Lower lobe of right lung (tissue), 2 donors: ENCODE results near the gene TMEM144. TPM values are rescaled to one million over a fixed set of nuclear protein-coding genes. Genes with fewer than 3 reads are reported as not detected.

Experiments used
- ATAC-seq, 2 donors: fragments of 200-7000 bp; cut with Tn5 transposase; one replicate each; pipeline ENCODE4 v1.9.1; 2020 to 2022; ENCODE audit warnings: mild to moderate bottlenecking in 2 of 2, moderate library complexity in 2 of 2
- DNase-seq: peaks from one replicate; pipeline ENCODE4 v3.0.0-alpha.2; 2020
- H3K27ac ChIP-seq: fragments of 200-600 bp; one replicate; pipeline ENCODE4 v1.8.0; 2022
- H3K27me3 ChIP-seq: fragments of 200-600 bp; one replicate; pipeline ENCODE4 v1.8.0; 2022; ENCODE audit warnings: low read depth
- H3K36me3 ChIP-seq: fragments of 200-600 bp; one replicate; pipeline ENCODE4 v1.8.0; 2022; ENCODE audit warnings: mild to moderate bottlenecking
- H3K4me1 ChIP-seq: fragments of 200-600 bp; one replicate; pipeline ENCODE4 v1.8.0; 2022
- H3K4me3 ChIP-seq: fragments of 200-600 bp; one replicate; pipeline ENCODE4 v1.8.0; 2022; ENCODE audit warnings: mild to moderate bottlenecking
- H3K9me3 ChIP-seq: fragments of 200-600 bp; one replicate; pipeline ENCODE4 v1.8.0; 2022
- intact Hi-C: fragments of 100-400 bp; cut with DNase I; formaldehyde crosslinking; loops from one replicate; pipeline ENCODE4 v1.11.0; 2022
- total RNA-seq: library from RNA; stranded (reverse); fragmentation: NEBNext Ultra II Directional; extraction: Animal tissue kit (Norgen Biotek cat#: 25700); gene quantifications from one replicate; pipeline ENCODE4 v1.2.1, GENCODE V29; 2021
- TF ChIP-seq, protein P1 (sequence below): fragments of 200-600 bp; IDR thresholded peaks from one replicate; pipeline ENCODE4 v1.8.0; 2022; ENCODE audit warnings: antibody characterized with exemption, mild to moderate bottlenecking
- donor health status: DM: no; HTN: yes; CAD: no; lungs with severe emphysema.

The TMEM144 gene
- total RNA-seq, 1 donor from 2014 or later = 13.1 TPM

DNA sequence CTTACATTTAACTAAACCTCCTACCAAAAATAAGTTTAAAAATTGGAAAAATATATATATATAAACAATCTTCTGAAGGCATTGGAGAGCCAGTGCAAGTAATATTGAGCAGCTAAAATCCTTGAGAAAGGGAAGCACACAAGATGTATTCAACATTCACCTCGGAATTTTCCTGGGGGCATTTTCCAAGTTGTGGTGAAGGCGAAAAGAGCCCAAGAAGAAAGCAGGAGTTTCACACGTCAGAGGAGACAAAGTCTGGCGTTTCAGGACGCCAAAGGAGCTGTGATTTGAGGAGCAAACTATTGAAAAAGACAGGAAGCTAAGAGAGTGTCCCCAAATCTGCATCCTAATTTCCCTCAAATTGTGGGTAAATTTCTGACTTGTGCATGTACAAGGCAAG lies 28.4 kb upstream of the TMEM144 start:
- DNase-seq (no peak), ATAC-seq (no peak)
- H3K36me3 ChIP-seq = no peaks in the 10 kb centered on the region
- no peaks in the 10 kb centered on the region for H3K27me3 ChIP-seq
- H3K9me3 ChIP-seq = no peaks in the 10 kb centered on the region
- intact Hi-C loops = no loop called here
- no peak overlapping the region for H3K4me3 ChIP-seq
- H3K27ac ChIP-seq = no peak overlapping the region
- no peaks in the 10 kb centered on the region for H3K4me1 ChIP-seq
- TF ChIP-seq, protein P1, sequence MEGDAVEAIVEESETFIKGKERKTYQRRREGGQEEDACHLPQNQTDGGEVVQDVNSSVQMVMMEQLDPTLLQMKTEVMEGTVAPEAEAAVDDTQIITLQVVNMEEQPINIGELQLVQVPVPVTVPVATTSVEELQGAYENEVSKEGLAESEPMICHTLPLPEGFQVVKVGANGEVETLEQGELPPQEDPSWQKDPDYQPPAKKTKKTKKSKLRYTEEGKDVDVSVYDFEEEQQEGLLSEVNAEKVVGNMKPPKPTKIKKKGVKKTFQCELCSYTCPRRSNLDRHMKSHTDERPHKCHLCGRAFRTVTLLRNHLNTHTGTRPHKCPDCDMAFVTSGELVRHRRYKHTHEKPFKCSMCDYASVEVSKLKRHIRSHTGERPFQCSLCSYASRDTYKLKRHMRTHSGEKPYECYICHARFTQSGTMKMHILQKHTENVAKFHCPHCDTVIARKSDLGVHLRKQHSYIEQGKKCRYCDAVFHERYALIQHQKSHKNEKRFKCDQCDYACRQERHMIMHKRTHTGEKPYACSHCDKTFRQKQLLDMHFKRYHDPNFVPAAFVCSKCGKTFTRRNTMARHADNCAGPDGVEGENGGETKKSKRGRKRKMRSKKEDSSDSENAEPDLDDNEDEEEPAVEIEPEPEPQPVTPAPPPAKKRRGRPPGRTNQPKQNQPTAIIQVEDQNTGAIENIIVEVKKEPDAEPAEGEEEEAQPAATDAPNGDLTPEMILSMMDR = no peak

DNA sequence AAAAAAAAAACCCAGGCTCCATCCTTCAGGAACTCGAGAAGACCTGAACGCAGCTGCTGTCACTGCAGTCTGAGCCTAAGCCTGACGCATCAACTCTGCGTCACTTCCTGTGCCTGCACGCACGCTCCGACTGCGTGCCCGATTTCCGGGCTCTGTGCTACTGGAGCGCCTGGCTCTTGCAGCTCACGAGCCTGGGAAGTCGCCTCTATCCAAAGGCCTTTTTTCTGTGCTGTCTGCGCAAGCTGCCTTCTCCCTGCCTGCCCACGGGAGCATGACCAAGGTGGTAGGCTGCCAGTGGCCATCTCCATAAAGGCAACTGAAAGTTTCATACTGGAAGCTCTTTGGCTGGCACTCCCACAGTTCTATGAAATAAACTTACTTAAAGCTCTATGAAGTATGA lies 27.6 kb upstream of the TMEM144 start:
- Histone ChIP-seq H3K27me3 (no peaks in the 10 kb centered on the region), H3K36me3 (no peaks in the 10 kb centered on the region), H3K4me3 (no peak overlapping the region), H3K4me1 (no peaks in the 10 kb centered on the region), H3K9me3 (no peaks in the 10 kb centered on the region), H3K27ac (no peak overlapping the region)
- TF ChIP-seq, protein P1 = no peak
- ATAC-seq (no peak), DNase-seq (no peak)
- intact Hi-C loops = no loop called here

GRCh38 chr4:158186815-158187214 lies 23.5 kb upstream of the TMEM144 start:
- TF ChIP-seq, protein P1 = no peak
- DNase-seq = no peak
- intact Hi-C loops = no loop called here

GRCh38 chr4:158189422-158189821 lies 20.9 kb upstream of the TMEM144 start:
- no peak overlapping the region for H3K27ac ChIP-seq
- ATAC-seq = no peak

More at GRCh38 chr4:158186815-158187214, 23.5 kb upstream of the TMEM144 start:
- Histone ChIP-seq H3K9me3 (no peaks in the 10 kb centered on the region), H3K27ac (no peak overlapping the region), H3K36me3 (no peaks in the 10 kb centered on the region), H3K4me1 (no peaks in the 10 kb centered on the region), H3K4me3 (no peak overlapping the region), H3K27me3 (no peaks in the 10 kb centered on the region)
- no peak for ATAC-seq

DNA sequence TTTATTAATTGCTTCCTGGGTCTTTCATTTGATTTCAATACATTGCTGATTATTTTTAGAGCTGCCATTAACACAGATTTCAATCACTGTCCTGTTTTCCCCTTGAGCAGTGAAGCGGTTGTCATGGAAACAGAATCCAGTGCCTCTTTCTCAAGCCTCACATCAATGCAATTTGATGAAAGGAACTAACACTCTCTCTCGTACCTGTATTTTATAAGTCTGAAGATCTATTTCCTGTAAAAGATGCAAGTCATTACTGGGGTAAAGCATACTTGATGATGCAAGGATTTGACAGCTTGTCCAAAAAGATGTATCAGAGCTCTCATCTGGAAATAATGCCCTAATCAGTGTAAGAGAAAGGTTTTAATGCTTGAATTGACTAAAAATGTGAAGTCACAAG lies 19.6 kb upstream of the TMEM144 start:
- H3K4me1 ChIP-seq = no peaks in the 10 kb centered on the region
- H3K4me3 ChIP-seq = no peak overlapping the region
- no peak overlapping the region for H3K27ac ChIP-seq
- TF ChIP-seq, protein P1 = no peak
- no peaks in the 10 kb centered on the region for H3K36me3 ChIP-seq
- H3K9me3 ChIP-seq = no peaks in the 10 kb centered on the region
- intact Hi-C loops = loop anchor here (10.0 kb wide), 1 partner anchor 64 kb away; no protein-coding TSS in a partner anchor
- DNase-seq (no peak), ATAC-seq (no peak)
- H3K27me3 ChIP-seq = no peaks in the 10 kb centered on the region

More at GRCh38 chr4:158189422-158189821, 20.9 kb upstream of the TMEM144 start:
- Histone ChIP-seq H3K27me3 (no peaks in the 10 kb centered on the region), H3K4me1 (no peaks in the 10 kb centered on the region), H3K36me3 (no peaks in the 10 kb centered on the region), H3K4me3 (no peak overlapping the region), H3K9me3 (no peaks in the 10 kb centered on the region)
- TF ChIP-seq, protein P1 = no peak
- DNase-seq = no peak
- intact Hi-C loops = no loop called here
